ENCODE results near the gene GBA2.

Gene GBA2

DNA sequence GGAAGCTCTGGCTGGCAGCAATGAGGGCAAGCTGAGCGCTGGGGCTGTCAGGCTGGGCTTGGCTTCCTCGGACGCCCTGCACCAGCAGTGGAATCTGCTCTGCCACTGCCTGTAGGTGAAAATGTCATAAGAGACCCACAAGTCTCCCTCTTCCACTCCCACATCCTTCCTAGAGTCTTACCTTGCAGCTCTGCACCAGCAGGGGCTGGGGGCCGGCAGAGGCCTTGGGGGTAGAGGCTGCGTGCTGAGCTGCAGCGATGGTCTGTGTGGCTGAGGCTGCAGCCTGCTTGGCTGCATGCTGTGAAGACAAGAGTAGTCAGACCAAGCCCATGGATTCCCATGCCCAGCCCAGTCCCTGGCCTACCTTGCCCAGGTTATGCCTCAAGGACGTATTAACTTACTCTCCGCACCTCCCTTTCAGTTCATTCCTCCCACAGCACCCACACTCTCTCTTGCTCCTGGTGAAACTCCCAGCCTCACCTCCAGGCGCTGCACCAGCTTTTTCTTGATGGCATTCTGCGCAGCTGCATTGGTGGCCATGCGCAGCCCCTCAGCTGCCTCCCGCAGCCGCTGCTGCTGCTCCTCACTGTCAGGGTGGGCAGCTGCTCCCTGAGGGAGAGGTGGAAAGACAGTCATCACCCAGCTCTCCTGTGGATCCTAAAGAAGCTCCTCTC lies 34.3 kb downstream of the GBA2 start:
- no peak for ATAC-seq

DNA sequence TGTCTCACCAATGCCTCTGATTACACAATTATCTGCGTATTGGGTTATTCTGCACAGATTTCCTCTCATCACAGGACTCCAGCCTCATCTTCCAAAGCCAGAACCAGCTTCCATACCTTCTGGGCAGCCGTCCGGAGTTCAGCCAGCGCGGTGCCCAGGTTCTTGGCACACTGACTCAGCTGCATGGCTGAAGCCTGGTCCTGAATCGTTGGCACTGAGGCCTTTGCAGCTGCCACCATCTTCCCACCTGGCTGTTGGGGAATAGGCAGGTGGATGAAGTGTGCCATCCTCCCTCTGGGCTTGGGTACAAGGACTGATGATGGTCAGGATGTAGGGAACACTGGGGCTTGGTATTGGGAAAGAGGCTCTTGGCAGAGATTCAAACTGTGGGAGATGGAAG lies 34.9 kb downstream of the GBA2 start:
- no peak for ATAC-seq

DNA sequence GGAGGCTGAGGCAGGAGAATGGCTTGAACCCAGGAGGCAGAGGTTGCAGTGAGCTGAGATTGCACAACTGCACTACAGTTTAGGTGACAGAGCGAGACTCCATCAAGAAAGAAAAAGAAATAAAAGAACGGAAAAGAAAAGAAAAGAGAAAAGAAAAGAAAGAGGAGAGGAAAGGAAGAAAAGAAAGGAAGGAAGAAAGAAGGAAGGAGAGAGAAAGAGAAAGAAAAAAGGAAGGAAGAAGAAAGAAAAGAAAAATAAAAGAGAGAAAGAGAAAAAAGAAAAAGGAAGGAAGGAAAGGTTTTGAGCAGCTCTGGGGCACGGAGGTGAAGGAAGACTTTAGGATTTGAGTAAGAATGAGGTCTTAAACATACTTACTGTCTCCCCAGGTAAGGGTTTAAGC lies 35.5 kb downstream of the GBA2 start:
- ATAC-seq: no peak

DNA sequence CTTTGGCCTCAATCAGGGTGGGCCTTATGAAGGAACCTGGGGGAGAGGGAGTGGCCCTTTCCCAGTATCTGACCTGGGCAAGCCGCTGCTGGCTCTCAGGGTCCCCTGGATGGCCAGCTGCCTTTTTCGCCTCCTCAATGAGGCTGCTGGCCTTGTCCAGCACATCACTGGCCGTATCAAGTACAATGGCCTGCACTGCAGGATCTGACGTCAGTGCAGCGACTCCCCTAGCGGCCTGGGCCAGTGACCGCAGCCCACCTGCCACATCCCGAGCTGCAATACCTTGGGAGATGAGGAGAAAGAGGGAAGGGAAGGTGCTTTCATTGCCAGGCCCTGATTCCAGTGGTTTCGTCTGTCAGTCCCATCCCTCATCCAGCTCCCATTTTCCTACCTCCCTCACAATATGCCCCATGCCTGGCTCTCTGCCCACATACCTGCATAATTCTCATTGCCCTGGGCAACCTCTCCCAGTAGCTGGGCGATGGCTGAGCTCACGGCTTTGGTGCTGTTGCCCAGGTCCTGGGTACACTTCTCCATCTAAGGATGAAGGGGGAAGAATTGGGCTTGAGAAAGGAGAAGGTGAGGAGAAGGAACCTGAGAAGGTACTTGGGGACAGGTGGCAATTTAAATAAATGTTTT lies 36.1 kb downstream of the GBA2 start:
- ATAC-seq: no peak

DNA sequence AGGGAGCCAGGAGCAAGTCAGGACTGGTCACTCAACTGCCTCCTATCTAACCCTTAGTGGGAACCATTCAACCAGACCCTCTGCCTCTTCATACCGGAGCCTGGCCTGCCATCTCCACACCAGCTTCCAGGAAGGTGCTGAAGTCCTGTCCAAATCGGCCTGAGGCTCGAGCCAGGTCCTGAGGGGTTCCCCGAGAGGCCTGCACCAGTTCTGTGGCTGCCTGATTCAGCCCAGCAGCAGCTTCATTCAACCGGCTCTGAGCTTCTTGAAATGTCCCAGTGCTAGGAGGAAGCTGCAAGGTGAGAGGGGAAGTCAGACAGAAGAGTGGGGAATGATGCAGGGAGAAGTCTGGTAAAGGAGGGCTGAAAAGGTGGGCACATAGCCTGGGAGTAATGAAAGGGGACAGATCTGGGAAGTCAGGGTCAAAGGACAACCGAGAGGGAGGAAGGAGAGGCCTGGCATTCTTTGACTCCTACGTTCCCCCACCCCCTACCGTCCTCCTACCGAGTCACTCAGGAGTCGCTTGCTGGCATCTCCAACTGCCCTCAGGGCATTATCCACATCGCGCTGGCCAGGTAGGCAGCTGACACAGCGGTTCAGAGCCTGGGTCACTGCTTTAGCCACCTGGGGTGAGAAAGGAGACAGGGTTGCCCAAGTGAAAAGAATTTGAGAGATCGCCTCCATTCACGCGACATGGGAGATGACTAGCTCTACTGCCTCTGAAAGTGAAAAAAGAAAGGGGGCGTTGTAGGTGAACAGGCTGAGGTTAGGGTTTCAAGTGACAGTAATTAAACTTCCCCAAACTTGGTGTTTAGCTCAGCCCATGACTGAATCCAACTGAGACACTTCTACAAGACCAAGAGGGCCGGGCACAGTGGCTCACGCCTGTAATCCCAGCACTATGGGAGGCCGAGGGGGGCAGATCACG lies 37.3 kb downstream of the GBA2 start:
- ATAC-seq: no peak

DNA sequence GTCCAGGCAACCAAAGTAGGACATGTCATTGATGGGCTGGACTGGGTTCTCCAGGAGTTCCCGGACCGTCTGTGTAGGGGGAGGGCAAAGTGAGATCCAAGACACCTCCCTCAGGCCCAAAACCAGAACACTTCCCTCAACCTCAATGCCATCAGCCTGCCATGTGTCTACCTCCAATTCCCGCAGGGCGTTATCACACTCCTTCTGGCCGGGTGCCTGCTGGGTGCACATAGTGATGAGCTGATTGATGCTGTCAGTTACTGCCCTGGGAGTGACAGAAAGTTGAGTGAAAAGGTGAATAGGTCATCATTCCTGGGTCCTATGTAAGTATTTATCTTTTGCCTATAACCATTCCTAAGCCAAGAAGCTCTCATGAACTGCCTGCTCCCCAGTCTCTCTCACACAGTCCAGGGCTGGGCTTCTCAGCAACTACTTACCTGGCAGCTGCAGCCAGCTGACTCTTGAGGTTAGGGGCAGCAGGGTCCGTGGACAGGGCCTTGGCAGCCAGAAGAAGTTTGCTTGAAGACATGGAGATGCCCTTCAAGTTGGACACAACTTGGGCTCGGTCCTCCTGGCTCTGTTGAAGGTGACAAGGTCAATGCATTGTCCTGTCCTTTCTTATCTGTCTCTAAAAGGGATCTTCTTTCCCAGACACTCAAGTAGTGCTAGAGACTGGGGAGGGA lies 38.1 kb downstream of the GBA2 start:
- ATAC-seq: no peak

DNA sequence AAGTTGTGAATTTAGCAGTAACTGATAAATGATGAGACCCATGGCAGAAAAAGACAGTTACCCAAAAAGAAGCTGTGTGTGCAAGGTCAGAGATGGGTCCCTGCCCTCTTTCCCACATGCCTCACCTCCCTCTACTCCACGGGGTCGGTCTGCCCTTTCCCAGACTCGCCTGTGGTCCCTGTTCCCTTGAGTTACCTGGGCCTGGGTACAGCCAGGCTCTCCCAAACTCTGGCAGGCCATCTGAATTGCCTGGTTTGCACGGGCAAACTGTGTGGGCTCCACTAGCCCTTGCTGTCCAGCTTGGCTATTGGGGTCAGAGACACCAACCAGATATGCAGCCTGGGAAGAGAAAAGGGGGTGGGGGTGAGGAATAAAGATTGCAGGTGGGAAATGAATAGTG lies 40.9 kb downstream of the GBA2 start:
- no peak for ATAC-seq

DNA sequence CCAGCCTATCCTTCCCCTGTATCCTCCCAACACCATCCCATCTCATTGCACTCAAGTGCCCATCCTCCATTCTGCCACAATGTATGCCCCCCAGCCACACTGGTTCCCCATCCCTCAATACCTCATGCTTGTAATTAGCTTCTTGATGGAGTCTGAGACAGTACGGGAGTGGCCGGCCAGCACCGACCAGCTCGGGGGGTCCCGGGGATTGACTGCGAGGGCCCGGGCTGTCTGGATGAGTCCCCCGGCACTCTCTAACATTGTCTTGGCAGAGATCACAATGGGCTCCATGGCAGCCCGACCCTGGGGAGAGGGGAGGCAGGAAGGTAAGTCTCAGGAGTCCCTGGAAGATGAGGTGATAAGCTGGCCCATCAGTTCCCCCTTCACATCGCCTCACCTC lies 42.1 kb downstream of the GBA2 start:
- ATAC-seq: no peak

DNA sequence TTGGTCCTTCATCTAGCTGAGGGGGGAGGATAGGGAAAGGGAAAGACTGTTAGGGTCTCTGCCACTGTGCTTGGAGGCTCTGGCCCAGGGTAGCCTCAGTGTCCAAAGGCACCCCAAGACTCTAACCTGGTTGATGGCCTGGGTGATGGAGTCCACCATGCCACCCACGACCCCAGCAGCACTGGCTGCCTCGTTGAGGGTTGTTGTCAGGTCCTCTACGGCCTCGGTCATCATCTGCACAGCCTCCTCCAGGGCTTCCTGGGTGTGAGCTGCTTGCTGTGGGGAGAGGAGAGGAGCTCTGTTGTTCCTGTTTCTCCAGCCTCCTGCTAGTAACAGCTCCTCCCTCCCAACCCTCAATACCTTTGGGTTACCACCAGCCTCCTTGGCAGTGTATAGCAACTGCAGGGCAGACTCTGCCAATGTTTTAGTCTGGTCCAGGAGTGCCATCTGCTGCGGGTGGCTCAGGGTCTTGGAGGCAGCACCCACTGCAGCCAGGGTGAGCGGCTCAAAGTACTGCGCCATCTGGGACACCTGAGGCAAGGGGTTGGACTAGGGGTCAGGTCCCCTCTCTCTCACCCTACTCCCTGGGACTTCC lies 43.1 kb downstream of the GBA2 start:
- no peak for ATAC-seq

DNA sequence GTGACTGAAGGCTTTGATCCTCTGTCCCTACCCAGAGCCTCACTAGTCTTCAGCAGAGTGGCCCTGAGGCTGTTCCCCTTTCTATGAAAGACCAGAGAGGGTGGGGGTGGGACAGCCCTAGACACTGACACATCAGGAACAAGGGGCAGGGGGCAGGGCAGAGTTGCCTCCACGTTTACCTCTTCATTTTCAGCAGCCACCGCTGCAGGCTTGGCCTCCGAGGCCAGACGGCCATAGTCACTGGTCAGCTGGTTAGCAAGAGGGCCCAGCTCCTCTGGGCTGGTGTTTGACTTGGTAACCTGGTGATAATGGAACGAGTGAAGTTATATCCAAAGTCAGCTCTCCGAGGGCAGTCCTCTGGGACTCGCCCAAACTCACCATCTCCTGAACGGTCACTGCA lies 43.7 kb downstream of the GBA2 start:
- ATAC-seq: no peak

DNA sequence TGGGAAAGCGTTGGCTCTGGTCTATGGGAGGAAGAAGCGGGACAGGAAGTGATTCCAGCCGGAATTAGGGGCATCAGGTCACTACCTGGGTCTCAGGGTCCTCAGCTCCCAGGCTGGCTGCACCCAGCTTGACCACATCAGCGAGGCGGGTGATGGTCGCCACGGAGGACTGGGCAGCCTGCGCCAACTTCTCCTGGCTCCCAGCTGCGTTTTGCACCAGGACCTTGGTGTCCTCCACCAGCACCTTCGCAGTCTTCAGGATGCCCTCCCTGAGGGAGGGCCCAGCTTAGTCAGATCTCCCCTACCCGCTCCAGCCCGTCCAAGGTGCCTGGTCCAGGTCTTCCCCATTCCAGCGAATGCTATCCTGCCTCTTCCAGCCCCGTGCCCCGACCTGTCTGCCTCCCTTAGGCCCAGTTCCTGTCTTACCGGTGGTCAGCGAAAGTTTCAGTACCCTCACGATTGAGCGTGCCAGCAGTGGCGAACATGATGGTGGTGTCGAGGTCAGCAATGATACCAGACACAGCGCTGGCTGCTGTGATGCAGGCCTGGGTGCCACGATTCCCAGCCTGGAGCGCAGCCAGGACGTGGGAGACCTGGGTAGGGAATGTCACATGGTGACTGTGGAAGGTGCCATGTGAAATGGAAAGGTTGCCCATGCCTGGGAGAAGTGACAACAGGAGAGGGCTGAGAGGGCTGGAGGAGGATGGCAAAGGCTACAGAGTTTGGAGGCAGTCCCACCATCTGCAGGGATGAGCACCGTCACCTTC lies 44.9 kb downstream of the GBA2 start:
- no peak for ATAC-seq

DNA sequence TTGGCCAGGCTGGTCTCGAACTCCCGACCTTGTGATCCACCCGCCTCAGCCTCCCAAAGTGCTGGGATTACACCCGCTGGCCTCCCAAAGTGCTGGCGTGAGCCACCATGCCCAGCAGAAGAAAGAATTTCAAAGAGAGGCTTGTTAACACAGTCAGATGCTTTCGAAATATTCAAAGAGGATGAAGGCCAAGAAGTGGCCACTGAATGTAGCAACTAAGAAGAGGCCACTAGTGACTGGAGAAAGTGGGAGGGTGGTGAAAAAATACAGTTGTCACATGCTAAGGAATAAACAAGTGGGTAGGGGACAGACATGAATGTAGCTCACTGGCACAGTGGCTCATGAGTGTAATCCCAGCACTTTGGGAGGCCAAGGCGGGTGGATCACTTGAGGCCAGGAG lies 46.3 kb downstream of the GBA2 start:
- no peak for ATAC-seq

DNA sequence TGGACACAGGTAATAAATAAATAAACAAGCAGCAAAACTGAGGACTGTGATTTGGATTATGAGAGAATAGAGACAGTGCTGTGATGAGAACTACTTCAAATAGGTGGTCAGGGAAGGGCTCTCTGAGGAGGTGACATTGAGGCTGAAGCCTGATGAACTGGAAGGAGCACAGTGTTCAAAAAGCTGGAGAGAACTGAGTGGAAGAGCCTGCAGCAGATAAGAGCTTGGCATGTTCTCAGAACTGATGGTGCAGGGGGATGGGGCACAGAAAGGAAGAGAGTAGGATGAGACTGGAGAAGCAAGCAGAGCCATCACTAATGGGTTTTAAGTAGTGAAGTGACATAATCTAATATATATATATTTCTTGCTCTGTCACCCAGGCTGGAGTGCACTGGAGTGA lies 48.1 kb downstream of the GBA2 start:
- ATAC-seq: no peak

DNA sequence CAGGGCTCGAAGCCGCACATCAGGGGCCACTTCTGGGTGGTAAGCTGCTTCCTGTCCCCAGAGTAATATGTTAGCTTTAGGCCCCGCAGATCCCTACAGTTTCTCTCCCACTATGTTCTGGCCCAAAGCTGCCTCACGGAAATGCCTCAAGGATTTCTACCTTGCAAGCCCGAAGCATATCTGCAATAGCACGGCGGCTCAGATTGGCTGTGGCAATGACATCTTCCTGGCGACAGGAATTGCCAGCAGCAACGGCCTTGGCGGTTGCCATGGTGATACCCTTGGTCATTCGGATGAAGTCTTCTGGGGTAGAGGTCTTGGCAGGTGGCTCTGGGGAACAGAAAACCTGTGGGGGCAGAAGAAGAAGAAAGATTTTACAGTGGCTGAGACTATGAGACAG lies 49.0 kb downstream of the GBA2 start:
- ATAC-seq: no peak

DNA sequence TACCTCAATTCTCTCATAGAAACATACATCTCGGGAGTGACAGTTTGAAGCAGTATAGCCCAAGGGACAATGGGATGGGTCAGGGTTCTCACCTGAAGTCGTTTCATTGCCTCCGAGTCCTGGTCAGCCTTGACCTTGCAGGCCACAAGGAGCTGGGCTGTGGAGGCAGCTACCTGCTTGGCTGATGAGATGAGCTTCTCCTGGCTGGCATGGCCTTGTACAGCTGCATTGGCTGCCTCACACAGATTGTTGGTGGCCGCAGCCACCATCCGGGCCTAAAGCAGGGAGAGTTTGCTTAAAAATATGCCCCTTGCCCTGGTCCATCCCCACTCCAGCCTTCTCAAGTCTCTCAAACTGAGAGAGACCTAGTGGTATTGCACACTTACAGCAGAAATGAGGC lies 50.8 kb downstream of the GBA2 start:
- no peak for ATAC-seq

DNA sequence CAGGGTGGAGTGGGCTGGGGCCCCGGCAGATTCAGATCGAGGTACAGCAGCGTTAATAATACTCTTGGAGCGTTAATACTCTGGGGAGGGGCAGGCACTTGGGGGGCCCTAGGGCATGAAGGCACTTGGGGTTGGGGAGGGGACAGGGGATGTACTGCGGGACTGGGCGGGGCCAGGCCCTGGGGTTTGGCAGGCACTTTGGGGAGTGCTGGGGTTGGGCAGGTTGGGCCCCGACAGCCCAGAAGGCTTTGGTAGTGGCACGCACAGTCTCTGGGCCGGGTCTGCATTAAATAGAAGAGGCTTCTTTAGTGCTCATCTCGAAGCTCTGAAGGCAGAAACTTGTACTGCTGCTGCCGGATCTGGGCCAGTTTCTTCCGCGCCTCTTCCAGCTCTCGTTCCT lies 51.5 kb downstream of the GBA2 start:
- no peak for ATAC-seq

DNA sequence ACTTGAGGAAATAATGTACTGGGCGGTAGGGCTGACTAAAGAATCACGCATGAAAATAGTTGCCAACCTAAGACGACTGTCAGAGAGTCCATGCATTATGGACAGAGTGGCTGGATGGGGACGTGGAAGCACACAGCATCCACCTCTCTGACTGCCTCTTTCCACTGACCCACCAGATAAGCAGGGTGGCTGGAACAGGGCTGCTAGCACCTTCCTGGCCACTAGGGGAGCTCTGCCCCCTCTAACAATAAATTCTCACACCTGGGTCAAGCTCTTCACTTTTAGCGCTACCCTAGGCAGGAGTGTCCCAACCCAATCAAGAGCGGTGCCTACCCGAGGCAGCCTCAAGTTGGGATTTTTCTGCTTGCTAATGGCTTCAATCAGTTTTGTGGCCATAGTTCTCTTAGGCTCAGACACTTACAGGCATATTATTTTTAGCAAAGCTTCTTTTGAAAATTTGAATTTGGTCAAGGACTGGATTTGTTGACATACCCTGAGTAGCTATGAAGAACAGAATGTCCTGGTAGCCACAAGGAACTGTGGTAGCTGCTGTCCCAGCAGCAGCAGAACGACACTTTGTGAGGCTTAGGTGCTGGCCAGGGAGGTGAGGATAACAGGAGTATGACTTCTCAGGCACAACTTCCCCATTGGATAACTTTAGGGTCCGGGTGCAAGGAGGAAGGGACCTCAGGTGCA lies 52.4 kb downstream of the GBA2 start:
- peak; percentile 84 to 86 for ATAC-seq

DNA sequence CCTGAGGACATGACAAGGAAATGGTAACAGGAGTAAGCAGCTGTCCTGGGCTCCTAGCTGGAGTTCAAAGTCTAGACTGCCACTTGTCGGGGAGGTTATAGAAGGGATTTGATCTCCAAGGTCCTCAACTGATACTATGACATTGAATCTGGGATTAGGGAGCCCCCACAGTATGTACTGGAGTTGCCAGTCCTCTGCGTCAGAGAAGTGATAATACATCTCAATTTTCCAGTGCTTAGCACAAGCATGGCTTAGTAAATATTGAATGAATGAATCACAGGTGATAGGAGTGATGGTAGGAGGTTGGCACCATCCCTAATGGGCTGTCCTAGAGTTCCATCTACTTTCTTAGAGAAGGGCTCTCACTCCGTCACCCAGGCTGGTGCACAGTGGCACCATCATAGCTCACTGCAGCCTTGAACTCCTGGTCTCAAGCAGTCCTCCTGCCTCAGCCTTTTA lies 53.1 kb downstream of the GBA2 start:
- ATAC-seq: no peak

DNA sequence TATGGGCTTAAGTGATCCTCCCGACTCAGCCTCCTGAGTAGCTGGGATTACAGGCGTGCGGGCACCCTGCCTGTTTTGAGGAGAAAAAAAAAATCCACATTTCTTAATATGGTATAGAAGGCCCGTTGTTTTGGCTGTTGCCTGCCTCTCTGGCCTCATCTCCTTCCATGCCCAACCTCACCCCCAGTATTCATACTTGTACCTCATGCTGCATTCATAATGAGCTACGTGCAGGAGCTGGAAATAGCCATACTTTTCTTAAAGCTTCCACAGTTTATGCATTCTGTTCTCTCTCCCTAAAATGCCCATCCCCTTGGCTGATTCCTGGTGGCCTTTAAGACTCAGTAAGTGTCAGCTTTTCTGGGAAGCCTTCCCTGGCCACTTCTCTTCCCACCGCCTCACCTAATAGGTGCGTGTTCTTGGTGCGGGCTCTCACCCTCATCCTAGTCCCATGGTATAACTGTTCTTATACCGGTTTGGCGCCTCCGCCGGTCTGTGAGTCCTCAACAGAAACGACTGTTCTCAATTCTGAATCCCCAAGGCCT lies 57.2 kb downstream of the GBA2 start:
- ATAC-seq: no peak

DNA sequence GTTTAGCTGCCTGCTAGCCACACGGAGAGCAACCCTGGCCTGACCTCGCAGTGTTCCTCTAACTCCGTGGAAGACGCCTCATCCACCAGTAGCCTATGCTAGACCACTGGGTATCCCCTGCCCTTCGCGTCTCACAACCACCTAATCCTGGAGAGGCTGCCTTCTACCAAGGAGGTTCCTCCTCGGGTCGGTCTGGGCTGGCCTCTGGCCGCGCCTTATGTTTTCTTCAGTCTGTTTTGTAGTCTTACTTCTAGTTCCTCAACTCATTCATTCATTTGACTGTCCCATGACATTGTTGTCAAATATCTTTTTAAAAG lies 57.7 kb downstream of the GBA2 start:
- ATAC-seq: no peak
